GM23338 (cell line): ENCODE results near the gene CANX. TPM values are rescaled to one million over a fixed set of nuclear protein-coding genes. Genes with fewer than 3 reads are reported as not detected.

Experiments
- ATAC-seq: fragments of 200-7000 bp; cut with Tn5 transposase; 3 replicates; pipeline ENCODE4 v1.9.1; 2020
- DNase-seq: peaks from one replicate; pipeline ENCODE4 v3.0.0-alpha.2; 2015; ENCODE audit warnings: low spot score
- H2AFZ ChIP-seq: fragments of 200-600 bp; sonication (generic); 2 replicates; pipeline ENCODE4 v1.8.0; 2016; ENCODE audit warnings: antibody characterized with exemption, mild to moderate bottlenecking, moderate library complexity
- H3F3A ChIP-seq: fragments of 200-600 bp; sonication (generic); replicated peaks from 2 replicates; pipeline ENCODE4 v1.8.0; 2017; ENCODE audit warnings: antibody characterized with exemption, mixed run types, low read depth
- H3K27ac ChIP-seq: fragments of 200-600 bp; sonication (generic); 2 replicates; pipeline ENCODE4 v1.6.1; 2016; ENCODE audit warnings: low read depth
- H3K27me3 ChIP-seq: fragments of 200-600 bp; sonication (generic); 2 replicates; pipeline ENCODE4 v1.8.0; 2016; ENCODE audit warnings: mild to moderate bottlenecking, mixed run types, moderate library complexity; ENCODE audit not compliant: insufficient read depth
- H3K36me3 ChIP-seq: fragments of 200-600 bp; sonication (generic); 2 replicates; pipeline ENCODE4 v1.8.0; 2016; ENCODE audit warnings: mild to moderate bottlenecking; ENCODE audit not compliant: insufficient read depth
- H3K4me1 ChIP-seq: fragments of 200-600 bp; sonication (generic); 2 replicates; pipeline ENCODE4 v1.8.0; 2016; ENCODE audit warnings: mild to moderate bottlenecking, moderate library complexity; ENCODE audit not compliant: insufficient read depth
- H3K4me2 ChIP-seq: fragments of 200-600 bp; sonication (generic); 2 replicates; pipeline ENCODE4 v1.7.1; 2017; ENCODE audit warnings: mixed run types
- H3K4me3 ChIP-seq: fragments of 200-600 bp; sonication (generic); 2 replicates; pipeline ENCODE4 v1.6.1; 2016; ENCODE audit warnings: mixed run types
- H3K79me2 ChIP-seq: fragments of 200-600 bp; sonication (generic); replicated peaks from 2 replicates; pipeline ENCODE4 v1.8.0; 2017; ENCODE audit warnings: mild to moderate bottlenecking; ENCODE audit not compliant: insufficient read depth
- H3K9me2 ChIP-seq: fragments of 200-600 bp; sonication (generic); 2 replicates; pipeline ENCODE4 v1.8.0; 2017; ENCODE audit not compliant: insufficient read depth
- H4K20me1 ChIP-seq: fragments of 200-600 bp; sonication (generic); replicated peaks from 2 replicates; pipeline ENCODE4 v1.8.0; 2017; ENCODE audit warnings: mild to moderate bottlenecking; ENCODE audit not compliant: insufficient read depth
- H3K27ac Mint-ChIP-seq: 2 replicates; pipeline ENCODE4 v1.8.0; 2020; ENCODE audit warnings: inconsistent platforms, mild to moderate bottlenecking, moderate library complexity, mixed read lengths
- H3K27me3 Mint-ChIP-seq: 3 replicates; pipeline ENCODE4 v1.8.0; 2022; ENCODE audit warnings: low read depth, mild to moderate bottlenecking, moderate library complexity, mixed read lengths, inconsistent platforms; ENCODE audit not compliant: insufficient read depth, poor library complexity
- H3K36me3 Mint-ChIP-seq: 3 replicates; pipeline ENCODE4 v1.8.0; 2021; ENCODE audit warnings: low read depth, mild to moderate bottlenecking, inconsistent platforms, moderate library complexity, mixed read lengths
- H3K4me1 Mint-ChIP-seq: 3 replicates; pipeline ENCODE4 v1.8.0; 2020; ENCODE audit warnings: mild to moderate bottlenecking, inconsistent platforms, mixed read lengths
- H3K4me3 Mint-ChIP-seq: 3 replicates; pipeline ENCODE4 v1.8.0; 2021; ENCODE audit warnings: moderate library complexity, mild to moderate bottlenecking, inconsistent platforms, mixed read lengths
- H3K9me3 Mint-ChIP-seq: 3 replicates; pipeline ENCODE4 v1.8.0; 2020; ENCODE audit warnings: moderate library complexity, mild to moderate bottlenecking, inconsistent platforms, mixed read lengths
- EZH2 ChIP-seq: fragments of 200-600 bp; sonication (generic); IDR thresholded peaks from one replicate; pipeline ENCODE4 v1.8.0; 2017; ENCODE audit warnings: antibody characterized with exemption, mild to moderate bottlenecking, low read depth; ENCODE audit not compliant: unreplicated experiment
- JUNB ChIP-seq: IDR thresholded peaks from one replicate; pipeline ENCODE4 v1.6.1; 2016; ENCODE audit warnings: antibody characterized with exemption; ENCODE audit not compliant: unreplicated experiment
- NANOG ChIP-seq: IDR thresholded peaks from 2 replicates; pipeline ENCODE4 v1.6.1; 2016; ENCODE audit warnings: antibody characterized with exemption, borderline replicate concordance
- POLR2AphosphoS5 ChIP-seq: IDR thresholded peaks from 2 replicates; pipeline ENCODE4 v1.6.1; 2016; ENCODE audit warnings: antibody characterized with exemption, low read depth
- STAT1 ChIP-seq: IDR thresholded peaks from one replicate; pipeline ENCODE4 v1.6.1; 2016; ENCODE audit warnings: antibody characterized with exemption; ENCODE audit not compliant: unreplicated experiment
- ZNF114 ChIP-seq: fragments of 250-450 bp; sonication (Bioruptor Pico); IDR thresholded peaks from 2 replicates; pipeline ENCODE4 v1.5.0; 2020; ENCODE audit warnings: mild to moderate bottlenecking, moderate library complexity
- ZNF331 ChIP-seq: fragments of 250-450 bp; sonication (Bioruptor Pico); IDR thresholded peaks from 2 replicates; pipeline ENCODE4 v1.5.0; 2020; ENCODE audit warnings: low read depth, mild to moderate bottlenecking, moderate library complexity
- polyA plus RNA-seq: library from polyadenylated mRNA; unstranded; fragments of >200 nt; fragmentation: Nextera tagmentation; extraction: Ambion mirVana; gene quantifications from 2 replicates; pipeline ENCODE4 v1.2.1, GENCODE V29; 2016
- total RNA-seq: library from RNA; depleted of rRNA; stranded (reverse); fragments of >200 nt; shearing (Covaris generic); gene quantifications from 2 replicates; pipeline ENCODE4 v1.2.3, GENCODE V29; 2014
- TF ChIP-seq, protein P1 (sequence below): IDR thresholded peaks from one replicate; pipeline ENCODE4 v1.6.1; 2018; ENCODE audit warnings: antibody characterized with exemption; ENCODE audit not compliant: unreplicated experiment
- TF ChIP-seq, protein P2 (sequence below), 2 experiments: fragments of 200-600 bp in 1 of 2; sonication (generic) in 1 of 2; conservative IDR thresholded peaks; 2 replicates each; pipeline versions ENCODE4 v1.5.1 to v1.6.1; 2016 to 2017; ENCODE audit warnings: antibody characterized with exemption in 2 of 2, low read depth in 2 of 2, mild to moderate bottlenecking in 2 of 2, moderate library complexity in 1 of 2
- TF ChIP-seq, protein P3 (sequence below): IDR thresholded peaks from 2 replicates; pipeline ENCODE4 v1.6.1; 2016; ENCODE audit warnings: antibody characterized with exemption

The CANX gene
- total and polyA plus RNA-seq, 2 experiments from 2014 or later = 177 to 530 TPM

DNA sequence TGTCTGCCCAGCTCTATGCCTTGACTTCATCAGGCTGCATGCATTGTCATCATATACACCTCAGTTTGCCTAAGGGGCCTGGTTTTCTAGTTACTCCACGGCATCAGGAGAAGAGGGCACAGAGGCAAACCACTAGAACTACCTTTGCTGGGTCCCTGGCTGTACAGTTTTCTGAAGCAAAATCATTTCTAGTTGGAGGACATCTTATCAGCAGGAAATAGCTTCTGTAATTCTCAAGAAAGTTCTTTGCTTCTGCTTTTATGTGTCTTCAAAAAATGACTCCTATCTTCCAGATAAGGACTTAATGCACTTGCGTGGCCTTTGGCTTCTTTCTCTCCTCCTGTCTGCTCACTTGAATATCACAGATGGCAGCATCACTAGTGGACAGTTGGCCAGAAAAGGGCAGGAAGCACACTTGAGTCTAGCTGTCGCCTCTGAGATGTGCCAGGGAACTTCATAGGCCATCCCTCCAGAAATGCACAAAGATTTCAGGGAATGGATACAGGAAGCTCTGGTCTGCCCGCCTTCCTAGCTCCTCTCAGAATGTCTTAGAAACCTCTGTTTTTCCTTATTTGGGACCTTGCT is 72.6 kb downstream of the CANX start (continued):
- TF ChIP-seq, protein P1, sequence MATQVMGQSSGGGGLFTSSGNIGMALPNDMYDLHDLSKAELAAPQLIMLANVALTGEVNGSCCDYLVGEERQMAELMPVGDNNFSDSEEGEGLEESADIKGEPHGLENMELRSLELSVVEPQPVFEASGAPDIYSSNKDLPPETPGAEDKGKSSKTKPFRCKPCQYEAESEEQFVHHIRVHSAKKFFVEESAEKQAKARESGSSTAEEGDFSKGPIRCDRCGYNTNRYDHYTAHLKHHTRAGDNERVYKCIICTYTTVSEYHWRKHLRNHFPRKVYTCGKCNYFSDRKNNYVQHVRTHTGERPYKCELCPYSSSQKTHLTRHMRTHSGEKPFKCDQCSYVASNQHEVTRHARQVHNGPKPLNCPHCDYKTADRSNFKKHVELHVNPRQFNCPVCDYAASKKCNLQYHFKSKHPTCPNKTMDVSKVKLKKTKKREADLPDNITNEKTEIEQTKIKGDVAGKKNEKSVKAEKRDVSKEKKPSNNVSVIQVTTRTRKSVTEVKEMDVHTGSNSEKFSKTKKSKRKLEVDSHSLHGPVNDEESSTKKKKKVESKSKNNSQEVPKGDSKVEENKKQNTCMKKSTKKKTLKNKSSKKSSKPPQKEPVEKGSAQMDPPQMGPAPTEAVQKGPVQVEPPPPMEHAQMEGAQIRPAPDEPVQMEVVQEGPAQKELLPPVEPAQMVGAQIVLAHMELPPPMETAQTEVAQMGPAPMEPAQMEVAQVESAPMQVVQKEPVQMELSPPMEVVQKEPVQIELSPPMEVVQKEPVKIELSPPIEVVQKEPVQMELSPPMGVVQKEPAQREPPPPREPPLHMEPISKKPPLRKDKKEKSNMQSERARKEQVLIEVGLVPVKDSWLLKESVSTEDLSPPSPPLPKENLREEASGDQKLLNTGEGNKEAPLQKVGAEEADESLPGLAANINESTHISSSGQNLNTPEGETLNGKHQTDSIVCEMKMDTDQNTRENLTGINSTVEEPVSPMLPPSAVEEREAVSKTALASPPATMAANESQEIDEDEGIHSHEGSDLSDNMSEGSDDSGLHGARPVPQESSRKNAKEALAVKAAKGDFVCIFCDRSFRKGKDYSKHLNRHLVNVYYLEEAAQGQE = no peak
- no peak for TF ChIP-seq JUNB
- TF ChIP-seq, protein P2, sequence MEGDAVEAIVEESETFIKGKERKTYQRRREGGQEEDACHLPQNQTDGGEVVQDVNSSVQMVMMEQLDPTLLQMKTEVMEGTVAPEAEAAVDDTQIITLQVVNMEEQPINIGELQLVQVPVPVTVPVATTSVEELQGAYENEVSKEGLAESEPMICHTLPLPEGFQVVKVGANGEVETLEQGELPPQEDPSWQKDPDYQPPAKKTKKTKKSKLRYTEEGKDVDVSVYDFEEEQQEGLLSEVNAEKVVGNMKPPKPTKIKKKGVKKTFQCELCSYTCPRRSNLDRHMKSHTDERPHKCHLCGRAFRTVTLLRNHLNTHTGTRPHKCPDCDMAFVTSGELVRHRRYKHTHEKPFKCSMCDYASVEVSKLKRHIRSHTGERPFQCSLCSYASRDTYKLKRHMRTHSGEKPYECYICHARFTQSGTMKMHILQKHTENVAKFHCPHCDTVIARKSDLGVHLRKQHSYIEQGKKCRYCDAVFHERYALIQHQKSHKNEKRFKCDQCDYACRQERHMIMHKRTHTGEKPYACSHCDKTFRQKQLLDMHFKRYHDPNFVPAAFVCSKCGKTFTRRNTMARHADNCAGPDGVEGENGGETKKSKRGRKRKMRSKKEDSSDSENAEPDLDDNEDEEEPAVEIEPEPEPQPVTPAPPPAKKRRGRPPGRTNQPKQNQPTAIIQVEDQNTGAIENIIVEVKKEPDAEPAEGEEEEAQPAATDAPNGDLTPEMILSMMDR (conservative IDR thresholded peaks at IDR 0.05; ENCODE audit: low read depth in 2 of 2) = no peak
- TF ChIP-seq EZH2 = no peak

DNA sequence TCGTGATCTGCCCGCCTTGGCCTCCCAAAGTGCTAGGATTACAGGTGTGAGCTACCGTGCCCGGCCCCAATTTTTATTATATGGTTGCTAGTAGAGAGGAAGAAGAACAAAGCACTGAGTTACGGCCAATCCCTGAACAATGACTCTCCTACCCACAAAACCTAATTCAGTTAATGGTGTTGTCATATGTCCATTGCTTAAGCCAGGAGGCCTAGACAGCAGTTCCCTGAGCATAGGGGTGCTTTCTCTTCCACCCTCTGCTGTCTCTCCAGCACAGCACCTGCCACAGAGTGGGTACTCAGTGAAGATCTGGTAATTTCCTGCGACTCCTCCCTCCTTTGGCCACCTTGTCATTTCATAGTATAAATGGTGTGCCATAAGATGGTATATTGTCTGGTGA is 73.6 kb downstream of the CANX start:
- no peak for ATAC-seq
- Histone ChIP-seq H3K4me1 (no peaks in the 10 kb centered on the region), H4K20me1 (peaks cover 17% of the 10 kb centered on the region), H3K4me3 (no peak overlapping the region), H3K4me2 (no peak overlapping the region), H2AFZ (no peak overlapping the region), H3K27me3 (no peaks in the 10 kb centered on the region), H3F3A (peaks cover 26% of the 10 kb centered on the region; the same call in 1 of the 2 replicates), H3K9me2 (no peaks in the 10 kb centered on the region), H3K27ac (no peak overlapping the region), H3K79me2 (peaks cover 11% of the 10 kb centered on the region), H3K36me3 (peaks cover 54% of the 10 kb centered on the region)
- H3K36me3 Mint-ChIP-seq = peaks cover 82% of the 10 kb centered on the region
- DNase-seq = no peak
- no peaks in the 10 kb centered on the region for H3K9me3 Mint-ChIP-seq
- H3K27ac Mint-ChIP-seq = no peak overlapping the region
- H3K4me3 Mint-ChIP-seq = no peak overlapping the region
- no peaks in the 10 kb centered on the region; the same call in 2 of the 3 replicates for H3K4me1 Mint-ChIP-seq
- H3K27me3 Mint-ChIP-seq = peaks cover 8% of the 10 kb centered on the region
- TF ChIP-seq STAT1 (no peak), ZNF331 (no peak), NANOG (no peak), ZNF114 (CRISPR knock-in tag) (no peak), POLR2AphosphoS5 (no peak), EZH2 (no peak), JUNB (no peak)
- TF ChIP-seq, protein P2 (conservative IDR thresholded peaks at IDR 0.05; ENCODE audit: low read depth in 2 of 2) = no peak
- TF ChIP-seq, protein P3, sequence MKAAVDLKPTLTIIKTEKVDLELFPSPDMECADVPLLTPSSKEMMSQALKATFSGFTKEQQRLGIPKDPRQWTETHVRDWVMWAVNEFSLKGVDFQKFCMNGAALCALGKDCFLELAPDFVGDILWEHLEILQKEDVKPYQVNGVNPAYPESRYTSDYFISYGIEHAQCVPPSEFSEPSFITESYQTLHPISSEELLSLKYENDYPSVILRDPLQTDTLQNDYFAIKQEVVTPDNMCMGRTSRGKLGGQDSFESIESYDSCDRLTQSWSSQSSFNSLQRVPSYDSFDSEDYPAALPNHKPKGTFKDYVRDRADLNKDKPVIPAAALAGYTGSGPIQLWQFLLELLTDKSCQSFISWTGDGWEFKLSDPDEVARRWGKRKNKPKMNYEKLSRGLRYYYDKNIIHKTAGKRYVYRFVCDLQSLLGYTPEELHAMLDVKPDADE = no peak
- TF ChIP-seq, protein P1 = no peak
